SK-N-SH treated with all-trans-retinoic acid at 6 μM for 48 hours (cell line): ENCODE data around the gene PDE7B.

Experiments
- ATAC-seq: fragments of 200-7000 bp; cut with Tn5 transposase; 3 replicates; pipeline ENCODE4 v1.9.1; 2020; ENCODE audit warnings: mild to moderate bottlenecking, moderate library complexity
- ARNTL ChIP-seq: fragments of 450-650 bp; formaldehyde crosslinking; IDR thresholded peaks from 2 replicates; pipeline ENCODE4 v1.5.0; 2020; ENCODE audit warnings: low read depth, mild to moderate bottlenecking, moderate library complexity, borderline replicate concordance
- CSDC2 ChIP-seq: fragments of 250-450 bp; sonication (Bioruptor Pico); IDR thresholded peaks from 2 replicates; pipeline ENCODE4 v1.5.0; 2020; ENCODE audit warnings: mild to moderate bottlenecking, moderate library complexity
- ESRRG ChIP-seq: fragments of 250-450 bp; sonication (Bioruptor Pico); IDR thresholded peaks from 2 replicates; pipeline ENCODE4 v1.6.1; 2021; ENCODE audit warnings: mild to moderate bottlenecking
- GLIS3 ChIP-seq: fragments of 250-450 bp; sonication (Bioruptor Pico); IDR thresholded peaks from 2 replicates; pipeline ENCODE4 v1.5.0; 2020; ENCODE audit warnings: mild to moderate bottlenecking, moderate library complexity
- ISL1 ChIP-seq: fragments of 250-450 bp; sonication (Bioruptor Pico); IDR thresholded peaks from 2 replicates; pipeline ENCODE4 v2.1.2; 2022; ENCODE audit warnings: mild to moderate bottlenecking, moderate library complexity
- OSR1 ChIP-seq: fragments of 250-450 bp; sonication (Bioruptor Pico); IDR thresholded peaks from 2 replicates; pipeline ENCODE4 v1.8.0; 2022; ENCODE audit warnings: moderate library complexity, mild to moderate bottlenecking, inconsistent platforms
- PPARA ChIP-seq: fragments of 250-450 bp; sonication (Bioruptor Pico); IDR thresholded peaks from 2 replicates; pipeline ENCODE4 v1.5.0; 2020; ENCODE audit warnings: mild to moderate bottlenecking, borderline replicate concordance
- RARB ChIP-seq: fragments of 250-450 bp; sonication (Bioruptor Pico); IDR thresholded peaks from 2 replicates; pipeline ENCODE4 v1.8.0; 2021; ENCODE audit warnings: mild to moderate bottlenecking, moderate library complexity
- SNAI2 ChIP-seq: fragments of 250-450 bp; sonication (Bioruptor Pico); IDR thresholded peaks from 2 replicates; pipeline ENCODE4 v1.5.0; 2020; ENCODE audit warnings: mild to moderate bottlenecking, moderate library complexity
- TCF4 ChIP-seq: fragments of 250-450 bp; sonication (Bioruptor Pico); IDR thresholded peaks from 2 replicates; pipeline ENCODE4 v1.8.0; 2021; ENCODE audit warnings: mild to moderate bottlenecking, moderate library complexity, borderline replicate concordance
- TOX ChIP-seq: fragments of 250-450 bp; sonication (Bioruptor Pico); IDR thresholded peaks from 2 replicates; pipeline ENCODE4 v1.8.0; 2021; ENCODE audit warnings: mild to moderate bottlenecking, moderate library complexity, borderline replicate concordance
- ZC3H10 ChIP-seq: fragments of 250-450 bp; sonication (Bioruptor Pico); IDR thresholded peaks from 2 replicates; pipeline ENCODE4 v1.5.1; 2021; ENCODE audit warnings: mild to moderate bottlenecking, moderate library complexity
- ZFP3 ChIP-seq: fragments of 250-450 bp; sonication (Bioruptor Pico); IDR thresholded peaks from 2 replicates; pipeline ENCODE4 v1.5.0; 2020; ENCODE audit warnings: mild to moderate bottlenecking, moderate library complexity
- ZFP30 ChIP-seq: fragments of 450-650 bp; formaldehyde crosslinking; IDR thresholded peaks from 2 replicates; pipeline ENCODE4 v1.5.0; 2022; ENCODE audit warnings: mild to moderate bottlenecking, moderate library complexity
- ZNF70 ChIP-seq: fragments of 450-650 bp; formaldehyde crosslinking; IDR thresholded peaks from 2 replicates; pipeline ENCODE4 v1.5.0; 2020; ENCODE audit warnings: mild to moderate bottlenecking, moderate library complexity
- ZNF8 ChIP-seq: fragments of 450-650 bp; formaldehyde crosslinking; IDR thresholded peaks from 2 replicates; pipeline ENCODE4 v1.5.0; 2020; ENCODE audit warnings: mild to moderate bottlenecking, moderate library complexity
- TF ChIP-seq, protein P1 (sequence below): fragments of 250-450 bp; sonication (Bioruptor Pico); IDR thresholded peaks from 2 replicates; pipeline ENCODE4 v1.5.1; 2021; ENCODE audit warnings: mild to moderate bottlenecking, moderate library complexity
- TF ChIP-seq, protein P2 (sequence below): fragments of 250-450 bp; sonication (Bioruptor Pico); IDR thresholded peaks from 2 replicates; pipeline ENCODE4 v1.5.1; 2020; ENCODE audit warnings: low read depth, mild to moderate bottlenecking, moderate library complexity
- TF ChIP-seq, protein P3 (sequence below): fragments of 250-450 bp; sonication (Bioruptor Pico); IDR thresholded peaks from 2 replicates; pipeline ENCODE4 v1.5.0; 2020; ENCODE audit warnings: mild to moderate bottlenecking, moderate library complexity
- TF ChIP-seq, protein P4 (sequence below): fragments of 250-450 bp; sonication (Bioruptor Pico); IDR thresholded peaks from 2 replicates; pipeline ENCODE4 v1.8.0; 2021; ENCODE audit warnings: low read depth, mild to moderate bottlenecking, moderate library complexity, borderline replicate concordance
- TF ChIP-seq, protein P5 (sequence below): fragments of 250-450 bp; sonication (Bioruptor Pico); IDR thresholded peaks from 2 replicates; pipeline ENCODE4 v1.8.0; 2020; ENCODE audit warnings: mild to moderate bottlenecking, moderate library complexity, borderline replicate concordance

PDE7B gene

DNA sequence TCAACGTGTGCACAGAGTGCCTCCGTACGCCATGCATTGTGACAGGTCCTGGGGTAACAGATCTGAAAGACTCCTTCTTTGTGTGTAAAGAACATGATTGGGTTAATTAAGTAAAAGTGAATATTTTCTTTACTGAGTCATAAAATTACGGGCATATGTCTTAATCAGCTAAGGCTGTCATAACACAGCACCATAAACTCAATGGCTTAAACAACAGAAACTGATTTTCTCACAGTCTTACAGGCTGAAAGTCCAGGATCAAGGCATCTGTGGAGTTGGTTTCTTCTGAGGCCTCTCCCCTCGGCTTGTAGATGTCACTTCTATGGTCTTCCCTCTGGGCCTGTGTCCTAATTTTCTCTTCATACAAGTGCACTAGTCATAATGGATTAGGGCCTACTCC, 221.7 kb downstream of the PDE7B start:
- ATAC-seq = no peak
- no peak for TF ChIP-seq ISL1 (CRISPR knock-in tag)
- TF ChIP-seq TCF4 (CRISPR knock-in tag) = no peak
- no peak for TF ChIP-seq OSR1 (CRISPR knock-in tag)
- TF ChIP-seq, protein P1, sequence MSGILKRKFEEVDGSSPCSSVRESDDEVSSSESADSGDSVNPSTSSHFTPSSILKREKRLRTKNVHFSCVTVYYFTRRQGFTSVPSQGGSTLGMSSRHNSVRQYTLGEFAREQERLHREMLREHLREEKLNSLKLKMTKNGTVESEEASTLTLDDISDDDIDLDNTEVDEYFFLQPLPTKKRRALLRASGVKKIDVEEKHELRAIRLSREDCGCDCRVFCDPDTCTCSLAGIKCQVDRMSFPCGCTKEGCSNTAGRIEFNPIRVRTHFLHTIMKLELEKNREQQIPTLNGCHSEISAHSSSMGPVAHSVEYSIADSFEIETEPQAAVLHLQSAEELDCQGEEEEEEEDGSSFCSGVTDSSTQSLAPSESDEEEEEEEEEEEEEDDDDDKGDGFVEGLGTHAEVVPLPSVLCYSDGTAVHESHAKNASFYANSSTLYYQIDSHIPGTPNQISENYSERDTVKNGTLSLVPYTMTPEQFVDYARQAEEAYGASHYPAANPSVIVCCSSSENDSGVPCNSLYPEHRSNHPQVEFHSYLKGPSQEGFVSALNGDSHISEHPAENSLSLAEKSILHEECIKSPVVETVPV = no peak
- TF ChIP-seq RARB (CRISPR knock-in tag) = no peak
- TF ChIP-seq, protein P2, sequence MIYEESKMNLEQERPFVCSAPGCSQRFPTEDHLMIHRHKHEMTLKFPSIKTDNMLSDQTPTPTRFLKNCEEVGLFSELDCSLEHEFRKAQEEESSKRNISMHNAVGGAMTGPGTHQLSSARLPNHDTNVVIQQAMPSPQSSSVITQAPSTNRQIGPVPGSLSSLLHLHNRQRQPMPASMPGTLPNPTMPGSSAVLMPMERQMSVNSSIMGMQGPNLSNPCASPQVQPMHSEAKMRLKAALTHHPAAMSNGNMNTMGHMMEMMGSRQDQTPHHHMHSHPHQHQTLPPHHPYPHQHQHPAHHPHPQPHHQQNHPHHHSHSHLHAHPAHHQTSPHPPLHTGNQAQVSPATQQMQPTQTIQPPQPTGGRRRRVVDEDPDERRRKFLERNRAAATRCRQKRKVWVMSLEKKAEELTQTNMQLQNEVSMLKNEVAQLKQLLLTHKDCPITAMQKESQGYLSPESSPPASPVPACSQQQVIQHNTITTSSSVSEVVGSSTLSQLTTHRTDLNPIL = no peak
- no peak for TF ChIP-seq ZFP30 (CRISPR knock-in tag)
- no peak for TF ChIP-seq ESRRG (CRISPR knock-in tag)
- no peak for TF ChIP-seq GLIS3
- TF ChIP-seq, protein P3, sequence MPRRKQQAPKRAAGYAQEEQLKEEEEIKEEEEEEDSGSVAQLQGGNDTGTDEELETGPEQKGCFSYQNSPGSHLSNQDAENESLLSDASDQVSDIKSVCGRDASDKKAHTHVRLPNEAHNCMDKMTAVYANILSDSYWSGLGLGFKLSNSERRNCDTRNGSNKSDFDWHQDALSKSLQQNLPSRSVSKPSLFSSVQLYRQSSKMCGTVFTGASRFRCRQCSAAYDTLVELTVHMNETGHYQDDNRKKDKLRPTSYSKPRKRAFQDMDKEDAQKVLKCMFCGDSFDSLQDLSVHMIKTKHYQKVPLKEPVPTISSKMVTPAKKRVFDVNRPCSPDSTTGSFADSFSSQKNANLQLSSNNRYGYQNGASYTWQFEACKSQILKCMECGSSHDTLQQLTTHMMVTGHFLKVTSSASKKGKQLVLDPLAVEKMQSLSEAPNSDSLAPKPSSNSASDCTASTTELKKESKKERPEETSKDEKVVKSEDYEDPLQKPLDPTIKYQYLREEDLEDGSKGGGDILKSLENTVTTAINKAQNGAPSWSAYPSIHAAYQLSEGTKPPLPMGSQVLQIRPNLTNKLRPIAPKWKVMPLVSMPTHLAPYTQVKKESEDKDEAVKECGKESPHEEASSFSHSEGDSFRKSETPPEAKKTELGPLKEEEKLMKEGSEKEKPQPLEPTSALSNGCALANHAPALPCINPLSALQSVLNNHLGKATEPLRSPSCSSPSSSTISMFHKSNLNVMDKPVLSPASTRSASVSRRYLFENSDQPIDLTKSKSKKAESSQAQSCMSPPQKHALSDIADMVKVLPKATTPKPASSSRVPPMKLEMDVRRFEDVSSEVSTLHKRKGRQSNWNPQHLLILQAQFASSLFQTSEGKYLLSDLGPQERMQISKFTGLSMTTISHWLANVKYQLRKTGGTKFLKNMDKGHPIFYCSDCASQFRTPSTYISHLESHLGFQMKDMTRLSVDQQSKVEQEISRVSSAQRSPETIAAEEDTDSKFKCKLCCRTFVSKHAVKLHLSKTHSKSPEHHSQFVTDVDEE = no peak
- no peak for TF ChIP-seq TOX
- TF ChIP-seq, protein P4, sequence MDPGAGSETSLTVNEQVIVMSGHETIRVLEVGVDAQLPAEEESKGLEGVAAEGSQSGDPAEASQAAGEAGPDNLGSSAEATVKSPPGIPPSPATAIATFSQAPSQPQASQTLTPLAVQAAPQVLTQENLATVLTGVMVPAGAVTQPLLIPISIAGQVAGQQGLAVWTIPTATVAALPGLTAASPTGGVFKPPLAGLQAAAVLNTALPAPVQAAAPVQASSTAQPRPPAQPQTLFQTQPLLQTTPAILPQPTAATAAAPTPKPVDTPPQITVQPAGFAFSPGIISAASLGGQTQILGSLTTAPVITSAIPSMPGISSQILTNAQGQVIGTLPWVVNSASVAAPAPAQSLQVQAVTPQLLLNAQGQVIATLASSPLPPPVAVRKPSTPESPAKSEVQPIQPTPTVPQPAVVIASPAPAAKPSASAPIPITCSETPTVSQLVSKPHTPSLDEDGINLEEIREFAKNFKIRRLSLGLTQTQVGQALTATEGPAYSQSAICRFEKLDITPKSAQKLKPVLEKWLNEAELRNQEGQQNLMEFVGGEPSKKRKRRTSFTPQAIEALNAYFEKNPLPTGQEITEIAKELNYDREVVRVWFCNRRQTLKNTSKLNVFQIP (CRISPR knock-in tag) = no peak
- TF ChIP-seq, protein P5, sequence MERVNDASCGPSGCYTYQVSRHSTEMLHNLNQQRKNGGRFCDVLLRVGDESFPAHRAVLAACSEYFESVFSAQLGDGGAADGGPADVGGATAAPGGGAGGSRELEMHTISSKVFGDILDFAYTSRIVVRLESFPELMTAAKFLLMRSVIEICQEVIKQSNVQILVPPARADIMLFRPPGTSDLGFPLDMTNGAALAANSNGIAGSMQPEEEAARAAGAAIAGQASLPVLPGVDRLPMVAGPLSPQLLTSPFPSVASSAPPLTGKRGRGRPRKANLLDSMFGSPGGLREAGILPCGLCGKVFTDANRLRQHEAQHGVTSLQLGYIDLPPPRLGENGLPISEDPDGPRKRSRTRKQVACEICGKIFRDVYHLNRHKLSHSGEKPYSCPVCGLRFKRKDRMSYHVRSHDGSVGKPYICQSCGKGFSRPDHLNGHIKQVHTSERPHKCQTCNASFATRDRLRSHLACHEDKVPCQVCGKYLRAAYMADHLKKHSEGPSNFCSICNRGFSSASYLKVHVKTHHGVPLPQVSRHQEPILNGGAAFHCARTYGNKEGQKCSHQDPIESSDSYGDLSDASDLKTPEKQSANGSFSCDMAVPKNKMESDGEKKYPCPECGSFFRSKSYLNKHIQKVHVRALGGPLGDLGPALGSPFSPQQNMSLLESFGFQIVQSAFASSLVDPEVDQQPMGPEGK = no peak
- no peak for TF ChIP-seq ARNTL
- TF ChIP-seq ZFP3 (CRISPR knock-in tag) = no peak
- TF ChIP-seq ZNF8 (CRISPR knock-in tag) = no peak
- TF ChIP-seq CSDC2 (CRISPR knock-in tag) = no peak

DNA sequence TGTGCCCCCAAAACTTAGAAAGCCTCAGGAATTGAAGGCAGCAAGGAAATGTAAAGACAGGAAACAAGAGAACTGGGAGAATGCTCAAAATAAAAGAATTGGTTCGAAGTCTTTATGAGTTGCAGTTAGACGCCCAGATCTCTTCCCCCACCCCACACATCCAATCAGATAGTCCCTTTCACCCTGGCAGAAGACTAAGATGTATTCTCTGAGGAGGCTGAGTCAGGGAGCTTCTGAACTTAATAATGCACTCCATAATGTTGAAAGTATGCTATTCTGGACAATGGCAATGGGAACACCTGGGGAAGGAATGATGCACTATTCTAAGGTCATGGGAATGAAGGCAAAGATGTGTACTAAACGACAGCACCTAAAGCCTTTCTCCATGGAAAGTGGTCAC, 225.0 kb downstream of the PDE7B start:
- no peak for ATAC-seq
- TF ChIP-seq PPARA (CRISPR knock-in tag) (no peak), TOX (no peak), ZC3H10 (no peak), ISL1 (CRISPR knock-in tag) (no peak), SNAI2 (CRISPR knock-in tag) (no peak), GLIS3 (no peak), ZNF70 (CRISPR knock-in tag) (no peak), RARB (CRISPR knock-in tag) (no peak)
- TF ChIP-seq, protein P3 = no peak
- TF ChIP-seq, protein P1 = no peak
- TF ChIP-seq, protein P5 = no peak
